AG04449 (cell line): ENCODE data around the gene SPHK2.

Experiments used
- CTCF ChIA-PET: fragments of 350-600 bp; formaldehyde crosslinking; extraction: SDS; loops from one replicate; lab custom pipeline; 2021; ENCODE audit warnings: antibody characterized with exemption; lab: Yijun Ruan, JAX
- POLR2A ChIA-PET: fragments of 400-600, 350-600 bp; formaldehyde crosslinking; extraction: SDS; loops from one replicate; lab custom pipeline; 2020; ENCODE audit warnings: antibody characterized with exemption, inconsistent platforms; lab: Yijun Ruan, JAX
- DNase-seq: peaks from one replicate; pipeline ENCODE4 v3.0.0-alpha.2; 2010; ENCODE audit warnings: low read depth, low spot score
- H3K4me3 ChIP-seq: 2 replicates; pipeline ENCODE4 v1.5.1; 2011; ENCODE audit warnings: low read depth, mild to moderate bottlenecking, control low read depth, low read length
- TF ChIP-seq, protein P1 (sequence below): IDR thresholded peaks from one replicate; pipeline ENCODE4 v1.5.1; 2011; ENCODE audit warnings: mild to moderate bottlenecking, moderate library complexity, low read length, control low read depth, inconsistent platforms; ENCODE audit not compliant: insufficient read depth; ENCODE audit errors: missing control alignments

Gene SPHK2

DNA sequence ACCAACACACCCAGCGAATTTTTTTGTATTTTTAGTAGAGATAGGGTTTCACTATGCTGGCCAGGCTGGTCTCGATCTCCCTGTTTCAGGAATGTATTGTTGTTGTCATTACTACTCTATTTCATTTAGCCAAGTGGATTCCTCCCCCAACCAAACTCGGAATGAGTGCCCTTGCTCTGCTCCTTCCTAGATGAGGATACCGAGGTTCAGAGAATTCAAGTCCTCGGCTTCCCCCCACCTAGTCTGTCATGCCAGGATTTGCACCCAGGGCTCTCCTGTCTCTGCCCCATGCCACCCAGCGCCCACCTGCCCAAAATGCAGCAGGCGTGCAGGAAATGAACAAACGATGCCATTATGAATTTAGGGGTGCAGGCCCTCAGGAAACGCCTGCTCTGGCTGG is 16.3 kb upstream of the SPHK2 start:
- ChIA-PET POLR2A (no interaction called here), CTCF (interaction anchor here (1.2 to 3.5 kb wide), 4 partner anchors 13 to 94 kb away, joined by 3 to 27 read pairs (median 5); no protein-coding TSS in a partner anchor)
- no peak for DNase-seq
- no peak overlapping the region for H3K4me3 ChIP-seq
- TF ChIP-seq, protein P1, sequence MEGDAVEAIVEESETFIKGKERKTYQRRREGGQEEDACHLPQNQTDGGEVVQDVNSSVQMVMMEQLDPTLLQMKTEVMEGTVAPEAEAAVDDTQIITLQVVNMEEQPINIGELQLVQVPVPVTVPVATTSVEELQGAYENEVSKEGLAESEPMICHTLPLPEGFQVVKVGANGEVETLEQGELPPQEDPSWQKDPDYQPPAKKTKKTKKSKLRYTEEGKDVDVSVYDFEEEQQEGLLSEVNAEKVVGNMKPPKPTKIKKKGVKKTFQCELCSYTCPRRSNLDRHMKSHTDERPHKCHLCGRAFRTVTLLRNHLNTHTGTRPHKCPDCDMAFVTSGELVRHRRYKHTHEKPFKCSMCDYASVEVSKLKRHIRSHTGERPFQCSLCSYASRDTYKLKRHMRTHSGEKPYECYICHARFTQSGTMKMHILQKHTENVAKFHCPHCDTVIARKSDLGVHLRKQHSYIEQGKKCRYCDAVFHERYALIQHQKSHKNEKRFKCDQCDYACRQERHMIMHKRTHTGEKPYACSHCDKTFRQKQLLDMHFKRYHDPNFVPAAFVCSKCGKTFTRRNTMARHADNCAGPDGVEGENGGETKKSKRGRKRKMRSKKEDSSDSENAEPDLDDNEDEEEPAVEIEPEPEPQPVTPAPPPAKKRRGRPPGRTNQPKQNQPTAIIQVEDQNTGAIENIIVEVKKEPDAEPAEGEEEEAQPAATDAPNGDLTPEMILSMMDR: no peak

DNA sequence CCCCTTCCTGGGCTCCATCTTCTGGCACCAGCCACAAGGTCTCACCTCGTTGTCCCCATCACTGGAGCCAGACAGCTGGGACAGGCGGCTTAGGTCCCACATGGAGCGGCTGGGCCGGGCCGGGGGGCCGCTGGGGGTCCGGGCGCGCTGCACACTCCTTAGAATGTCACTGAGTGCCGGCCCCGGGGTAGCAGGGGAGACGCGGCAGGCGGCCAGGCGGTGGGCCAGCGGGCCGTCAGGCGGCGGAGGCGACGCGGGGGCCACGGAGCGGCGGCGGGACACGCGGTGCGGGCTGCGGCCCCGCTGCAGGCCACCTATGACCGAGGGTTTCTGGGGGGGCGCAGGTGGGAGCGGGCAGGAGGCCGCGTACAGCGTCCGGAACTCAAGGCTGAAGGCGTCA is 15.9 kb upstream of the SPHK2 start:
- CTCF ChIA-PET: interaction anchor here (2.0 kb wide), 1 partner anchor 17 kb away, joined by 6 read pairs; no protein-coding TSS in a partner anchor
- POLR2A ChIA-PET: no interaction called here
- TF ChIP-seq, protein P1: no peak
- no peak overlapping the region for H3K4me3 ChIP-seq
- DNase-seq: no peak

DNA sequence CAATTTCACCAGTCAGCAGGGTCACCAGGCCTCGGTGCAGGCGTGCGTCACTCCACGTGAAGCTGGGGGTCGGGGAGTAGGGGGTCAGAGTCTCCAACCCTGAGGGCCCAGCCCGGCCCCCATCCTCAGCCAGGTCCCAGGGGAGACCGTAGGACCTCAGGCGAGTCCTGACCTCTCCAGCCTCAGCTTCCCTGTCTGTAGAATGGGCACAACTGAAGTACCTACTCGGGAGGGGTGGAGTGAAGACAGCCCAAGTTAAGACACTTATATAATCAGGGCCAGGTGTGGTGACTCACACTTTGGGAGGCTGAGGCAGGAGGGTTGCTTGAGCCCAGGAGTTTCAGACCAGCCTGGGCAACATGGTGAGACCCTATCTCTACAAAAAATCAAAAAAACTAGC is 15.5 kb upstream of the SPHK2 start:
- ChIA-PET POLR2A (no interaction called here), CTCF (no interaction called here)
- TF ChIP-seq, protein P1: no peak
- H3K4me3 ChIP-seq: no peak overlapping the region
- no peak for DNase-seq

DNA sequence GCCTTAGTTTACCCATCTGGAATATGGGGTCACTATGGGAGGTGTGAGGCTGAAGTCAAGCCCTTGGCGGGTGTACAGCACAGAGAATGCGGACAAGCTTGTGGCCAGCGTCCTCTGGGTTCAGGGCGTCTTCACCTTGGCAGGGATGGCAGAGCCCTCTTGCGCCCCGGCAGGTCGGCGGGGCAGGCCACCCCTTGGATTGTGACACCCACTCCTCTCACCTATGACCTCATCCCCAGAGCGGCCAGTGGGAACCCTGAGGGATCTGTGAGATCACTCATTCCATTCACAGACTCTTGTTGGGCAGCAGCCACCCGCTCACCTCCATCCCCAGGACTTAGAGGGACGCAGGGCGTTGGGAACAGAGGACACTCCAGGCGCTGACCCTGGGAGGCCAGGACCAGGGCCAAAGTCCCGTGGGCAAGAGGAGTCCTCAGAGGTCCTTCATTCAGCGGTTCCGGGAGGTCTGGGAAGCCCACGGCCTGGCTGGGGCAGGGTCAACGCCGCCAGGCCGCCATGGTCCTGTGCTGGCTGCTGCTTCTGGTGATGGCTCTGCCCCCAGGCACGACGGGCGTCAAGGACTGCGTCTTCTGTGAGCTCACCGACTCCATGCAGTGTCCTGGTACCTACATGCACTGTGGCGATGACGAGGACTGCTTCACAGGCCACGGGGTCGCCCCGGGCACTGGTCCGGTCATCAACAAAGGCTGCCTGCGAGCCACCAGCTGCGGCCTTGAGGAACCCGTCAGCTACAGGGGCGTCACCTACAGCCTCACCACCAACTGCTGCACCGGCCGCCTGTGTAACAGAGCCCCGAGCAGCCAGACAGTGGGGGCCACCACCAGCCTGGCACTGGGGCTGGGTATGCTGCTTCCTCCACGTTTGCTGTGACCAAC is 12.6 kb upstream of the SPHK2 start, which contains the start of gene SPACA4:
Gene SPACA4, plus strand, starts transcription at position 280 of the 896 bp plus-strand sequence. Its CDS starts 237 bp downstream, at position 517.
- ChIA-PET POLR2A (no interaction called here), CTCF (interaction anchor here (1.1 to 5.8 kb wide), 7 partner anchors 11 to 335 kb away, joined by 3 to 36 read pairs (median 12); partner anchors contain the start of genes RPL18 and SPHK2)
- TF ChIP-seq, protein P1: no peak
- H3K4me3 ChIP-seq: no peak within 1 kb of the TSS
- no peak for DNase-seq

DNA sequence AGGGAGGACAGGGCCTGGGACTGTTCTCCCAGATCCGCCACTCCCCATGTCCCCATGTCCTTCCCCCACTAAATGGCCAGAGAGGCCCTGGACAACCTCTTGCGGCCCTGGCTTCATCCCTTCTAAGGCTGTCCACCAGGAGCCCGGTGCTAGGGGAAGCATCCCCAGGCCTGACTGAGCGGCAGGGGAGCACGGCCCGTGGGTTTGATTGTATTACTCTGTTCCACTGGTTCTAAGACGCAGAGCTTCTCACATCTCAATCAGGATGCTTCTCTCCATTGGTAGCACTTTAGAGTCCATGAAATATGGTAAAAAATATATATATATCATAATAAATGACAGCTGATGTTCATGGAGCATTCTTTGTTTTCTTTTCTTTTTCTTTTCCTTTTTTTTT is 11.9 kb upstream of the SPHK2 start:
- no peak for DNase-seq
- H3K4me3 ChIP-seq: no peak overlapping the region
- ChIA-PET CTCF (interaction anchor here (1.1 to 5.8 kb wide), 8 partner anchors 11 to 118 kb away, joined by 3 to 36 read pairs (median 12); partner anchors contain the start of genes RPL18 and SPHK2), POLR2A (no interaction called here)
- TF ChIP-seq, protein P1: no peak

DNA sequence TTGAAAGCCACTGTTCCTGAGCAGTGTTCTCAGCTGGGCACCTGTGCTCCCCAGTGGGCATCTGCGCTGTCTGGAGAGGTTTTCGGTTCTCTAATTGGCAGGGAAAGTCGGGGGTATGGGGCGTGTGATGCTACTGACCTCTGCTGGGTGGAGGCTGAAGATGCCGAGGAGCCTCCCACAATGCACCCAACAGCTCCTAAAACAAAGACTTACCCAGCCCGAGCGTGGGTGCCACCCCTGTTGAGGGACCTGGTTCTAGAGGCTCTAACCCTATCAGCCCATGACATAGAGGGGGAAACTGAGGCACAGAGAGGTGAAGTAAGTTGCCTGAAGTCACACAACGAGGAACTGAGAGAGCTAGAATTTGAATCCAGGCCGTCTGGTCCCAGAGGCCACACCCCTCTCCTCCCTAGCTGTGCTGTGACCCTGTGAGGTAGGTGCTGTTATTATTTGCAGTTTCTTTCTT is 10.5 kb upstream of the SPHK2 start:
- no peak for DNase-seq
- CTCF ChIA-PET: interaction anchor here (0.8 to 5.8 kb wide), 16 partner anchors 9 to 340 kb away, joined by 3 to 36 read pairs (median 6); partner anchors contain the start of genes KDELR1, RPL18 and SPHK2
- POLR2A ChIA-PET: interaction anchor here (0.6 to 2.8 kb wide), 2 partner anchors 9 to 196 kb away, joined by 4 to 28 read pairs; partner anchors contain the start of genes RPL18 and SPHK2
- H3K4me3 ChIP-seq: no peak overlapping the region
- TF ChIP-seq, protein P1: peak; percentile 66
